NCI-H2107 treated with DMSO at 0.1 percent for 48 hours (cell line): Measurements from ENCODE around the gene CYP1A2.
"Not testable (repeated sequence)": the region's sequence is repeated elsewhere in the genome, so short reads cannot be mapped to it uniquely, and the experiment has no call there.

Experiments
- DNase-seq: peaks from one replicate; lab custom pipeline; 2025; ENCODE audit not compliant: unreplicated experiment; lab: John Stamatoyannopoulos, UW

The CYP1A2 gene

GRCh38 chr15:74748322-74748946, at the start of gene CYP1A2:
Gene CYP1A2, plus strand, starts transcription at chr15:74748845. Its CDS starts 894 bp downstream, at chr15:74749739.
- no peak for DNase-seq

GRCh38 chr15:74709011-74709410, 39.6 kb upstream of the CYP1A2 start:
- DNase-seq, result no peak

- DNase-seq, result no peak
Measured at GRCh38 chr15:74709892-74710291, 38.8 kb upstream of the CYP1A2 start.

- no peak for DNase-seq
Measured at GRCh38 chr15:74710319-74711094, 38.1 kb upstream of the CYP1A2 start.

- DNase-seq, result no peak
Measured at GRCh38 chr15:74712311-74712710, 36.3 kb upstream of the CYP1A2 start.

- no peak for DNase-seq
Measured at GRCh38 chr15:74716651-74717050, 32.0 kb upstream of the CYP1A2 start.

- no peak for DNase-seq
Measured at GRCh38 chr15:74722591-74722990, 26.1 kb upstream of the CYP1A2 start.

- DNase-seq, result no peak
Measured at GRCh38 chr15:74723187-74723586, 25.5 kb upstream of the CYP1A2 start.

GRCh38 chr15:74723754-74724334, 24.8 kb upstream of the CYP1A2 start:
- peak; percentile 13 for DNase-seq

- DNase-seq, result no peak
Measured at GRCh38 chr15:74724570-74725224, 23.9 kb upstream of the CYP1A2 start.

GRCh38 chr15:74725225-74725774, 23.3 kb upstream of the CYP1A2 start, which contains the start of gene CYP1A1:
Gene CYP1A1, minus strand, starts transcription at chr15:74725528. Its CDS starts 2,431 bp downstream, at chr15:74723097.
- DNase-seq, result no peak

GRCh38 chr15:74725845-74726773, 22.5 kb upstream of the CYP1A2 start:
- DNase-seq, result no peak

GRCh38 chr15:74726774-74727164, 21.9 kb upstream of the CYP1A2 start:
- no peak for DNase-seq

GRCh38 chr15:74727727-74728126, 20.9 kb upstream of the CYP1A2 start:
- no peak for DNase-seq

GRCh38 chr15:74728699-74729098, 19.9 kb upstream of the CYP1A2 start:
- not testable (repeated sequence) for DNase-seq

GRCh38 chr15:74729372-74729771, 19.3 kb upstream of the CYP1A2 start:
- DNase-seq, result not testable (repeated sequence)

GRCh38 chr15:74730619-74731316, 17.9 kb upstream of the CYP1A2 start:
- no peak for DNase-seq

GRCh38 chr15:74732846-74733245, 15.8 kb upstream of the CYP1A2 start:
- DNase-seq, result no peak

- no peak for DNase-seq
Measured at GRCh38 chr15:74733269-74733668, 15.4 kb upstream of the CYP1A2 start.

GRCh38 chr15:74735305-74735704, 13.3 kb upstream of the CYP1A2 start:
- DNase-seq, result no peak
